Measurements from ENCODE around the gene HOXA3.
A peak's percentile ranks its signal among the peaks of the same experiment; 100 is the strongest.

HOXA3 gene

DNA sequence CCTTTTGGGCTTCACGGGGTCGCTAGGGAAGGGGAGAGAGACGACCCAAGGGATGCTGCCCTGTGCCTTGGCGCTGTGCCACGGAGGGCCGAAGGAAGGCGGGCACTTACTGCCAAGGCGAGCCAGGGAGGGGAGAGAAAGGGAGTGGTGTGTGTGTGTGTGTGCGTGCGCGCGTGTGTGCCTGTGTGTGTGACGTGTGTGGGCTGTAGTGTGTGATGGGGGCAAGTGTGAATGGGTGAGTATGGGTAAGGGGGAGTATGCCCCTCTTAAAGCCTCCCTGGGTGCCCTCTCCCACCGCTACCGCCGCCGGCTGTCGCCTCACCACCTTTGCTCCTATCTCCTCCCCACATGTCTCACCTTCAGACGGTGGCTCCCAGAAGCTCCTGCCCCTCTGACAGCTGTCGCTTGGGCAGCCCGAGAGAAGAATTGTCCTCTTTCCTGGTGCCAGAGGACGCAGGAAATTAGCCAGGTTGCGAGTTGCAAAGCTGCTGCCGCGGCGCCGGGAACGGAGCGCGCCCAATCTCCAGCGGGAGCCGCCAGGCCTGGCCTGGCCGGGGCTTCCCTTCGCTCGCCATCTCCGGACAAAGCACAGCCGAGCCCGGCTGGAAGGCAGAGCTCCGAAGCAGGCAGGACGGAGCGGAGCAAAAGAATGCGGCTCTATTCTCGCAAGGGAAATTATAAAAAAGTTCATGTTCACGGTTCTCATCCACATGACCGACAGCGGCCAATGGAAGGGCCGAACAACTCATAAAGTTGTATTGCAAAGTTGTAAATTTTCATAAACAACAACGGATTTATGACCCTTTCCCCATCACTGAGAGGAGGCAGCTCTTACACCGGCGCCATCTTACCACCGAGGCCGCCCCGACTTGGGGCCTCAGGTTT lies at the start of gene HOXA3:
Gene HOXA3 (minus strand): TSS at position 653 of the 885 bp plus-strand sequence. CDS start 41,943 bp downstream, outside the sequence.
- Histone ChIP-seq H3K4me3 (ENCODE audit: low read depth, low read length) (no peak within 1 kb of the TSS; the same call in 1 of the 2 replicates), H3K27me3 (ENCODE audit: insufficient read depth, low read length) (peaks cover 98% of the 10 kb centered on the region), H3K36me3 (ENCODE audit: insufficient read depth, low read length) (no peaks in the 10 kb centered on the region), H3K4me1 (ENCODE audit: control insufficient read depth, insufficient read depth, low read length, unreplicated experiment) (no peaks in the 10 kb centered on the region), H3K27ac (ENCODE audit: low read depth, low read length) (no peak within 1 kb of the TSS), H3K79me2 (ENCODE audit: control insufficient read depth, insufficient read depth, low read length, unreplicated experiment) (no peaks in the 10 kb centered on the region), H2AFZ (ENCODE audit: low read length, unreplicated experiment) (no peak within 1 kb of the TSS)

DNA sequence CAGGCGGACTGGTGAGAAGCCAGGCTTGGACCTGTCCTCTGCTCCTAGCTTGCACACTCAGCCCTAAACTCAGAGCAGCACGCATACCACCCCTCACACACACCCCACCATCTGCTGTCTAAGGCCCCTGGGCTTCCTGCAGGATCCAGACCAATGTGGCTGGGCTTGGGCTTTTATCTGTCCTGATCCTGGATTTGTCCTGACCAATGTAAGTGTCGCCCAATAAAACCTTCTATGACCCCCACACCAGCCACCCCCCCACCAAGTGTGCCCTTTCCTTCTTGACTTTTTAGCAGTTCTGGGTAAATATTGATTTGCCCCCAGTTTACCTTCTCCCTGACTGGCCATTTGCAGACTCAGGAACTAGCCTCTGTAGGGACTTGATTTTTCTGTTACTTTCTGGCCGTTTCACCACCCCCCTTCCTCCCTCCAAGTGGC lies 49.2 kb upstream of the HOXA3 start:
- Histone ChIP-seq H3K27ac (ENCODE audit: low read depth, low read length) (no peak overlapping the region), H3K4me3 (ENCODE audit: low read depth, low read length) (no peak overlapping the region), H3K79me2 (ENCODE audit: control insufficient read depth, insufficient read depth, low read length, unreplicated experiment) (no peaks in the 10 kb centered on the region), H3K4me1 (ENCODE audit: control insufficient read depth, insufficient read depth, low read length, unreplicated experiment) (peaks cover 13% of the 10 kb centered on the region), H3K36me3 (ENCODE audit: insufficient read depth, low read length) (no peaks in the 10 kb centered on the region), H2AFZ (ENCODE audit: low read length, unreplicated experiment) (no peak overlapping the region), H3K27me3 (ENCODE audit: insufficient read depth, low read length) (peaks cover 95% of the 10 kb centered on the region)

DNA sequence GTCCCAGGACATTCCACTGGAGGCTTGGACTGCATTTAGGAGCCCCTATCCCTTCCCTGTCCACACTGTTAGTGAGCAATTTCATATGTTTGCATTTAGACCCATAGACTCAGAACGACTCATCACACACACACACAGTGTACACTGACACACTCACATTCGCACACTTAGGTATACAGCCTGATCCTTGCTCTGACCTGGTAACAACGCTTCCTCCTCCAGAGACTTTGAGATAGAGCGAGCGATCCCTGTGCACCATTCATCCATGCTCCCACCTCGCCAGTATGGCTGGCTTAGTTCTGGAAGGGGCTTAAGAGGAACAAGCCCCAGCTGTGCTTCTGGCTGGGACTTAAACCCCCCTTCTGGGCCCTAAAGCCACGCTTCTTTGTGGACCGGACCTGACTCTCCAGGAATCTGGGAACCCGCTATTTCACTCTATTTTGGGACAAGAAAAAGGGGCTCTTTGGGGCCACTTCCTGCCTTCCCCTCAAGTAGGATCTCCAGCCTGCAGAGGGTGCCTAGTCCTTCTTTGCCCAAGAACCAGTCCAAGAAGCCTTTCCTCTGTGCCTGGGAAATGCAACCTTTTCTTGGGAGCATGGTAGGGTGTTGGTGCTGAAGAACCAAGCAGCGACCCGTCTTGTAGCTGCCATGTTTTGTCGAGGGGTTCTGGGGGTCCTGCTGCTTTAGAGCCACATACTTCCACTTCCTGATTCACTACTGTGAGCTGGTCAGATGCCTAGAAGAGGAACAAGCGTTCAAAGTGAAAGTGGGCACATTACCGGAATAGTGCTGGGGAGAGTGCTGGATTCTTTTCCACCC lies 48.6 kb upstream of the HOXA3 start:
- H3K4me1 ChIP-seq (ENCODE audit: control insufficient read depth, insufficient read depth, low read length, unreplicated experiment): peaks cover 13% of the 10 kb centered on the region
- H3K79me2 ChIP-seq (ENCODE audit: control insufficient read depth, insufficient read depth, low read length, unreplicated experiment): no peaks in the 10 kb centered on the region
- peak overlapping the region; percentile 75 for H3K4me3 ChIP-seq (ENCODE audit: low read depth, low read length)
- H3K27ac ChIP-seq (ENCODE audit: low read depth, low read length): no peak overlapping the region
- no peak overlapping the region for H2AFZ ChIP-seq (ENCODE audit: low read length, unreplicated experiment)
- peaks cover 93% of the 10 kb centered on the region for H3K27me3 ChIP-seq (ENCODE audit: insufficient read depth, low read length)
- no peaks in the 10 kb centered on the region for H3K36me3 ChIP-seq (ENCODE audit: insufficient read depth, low read length)

DNA sequence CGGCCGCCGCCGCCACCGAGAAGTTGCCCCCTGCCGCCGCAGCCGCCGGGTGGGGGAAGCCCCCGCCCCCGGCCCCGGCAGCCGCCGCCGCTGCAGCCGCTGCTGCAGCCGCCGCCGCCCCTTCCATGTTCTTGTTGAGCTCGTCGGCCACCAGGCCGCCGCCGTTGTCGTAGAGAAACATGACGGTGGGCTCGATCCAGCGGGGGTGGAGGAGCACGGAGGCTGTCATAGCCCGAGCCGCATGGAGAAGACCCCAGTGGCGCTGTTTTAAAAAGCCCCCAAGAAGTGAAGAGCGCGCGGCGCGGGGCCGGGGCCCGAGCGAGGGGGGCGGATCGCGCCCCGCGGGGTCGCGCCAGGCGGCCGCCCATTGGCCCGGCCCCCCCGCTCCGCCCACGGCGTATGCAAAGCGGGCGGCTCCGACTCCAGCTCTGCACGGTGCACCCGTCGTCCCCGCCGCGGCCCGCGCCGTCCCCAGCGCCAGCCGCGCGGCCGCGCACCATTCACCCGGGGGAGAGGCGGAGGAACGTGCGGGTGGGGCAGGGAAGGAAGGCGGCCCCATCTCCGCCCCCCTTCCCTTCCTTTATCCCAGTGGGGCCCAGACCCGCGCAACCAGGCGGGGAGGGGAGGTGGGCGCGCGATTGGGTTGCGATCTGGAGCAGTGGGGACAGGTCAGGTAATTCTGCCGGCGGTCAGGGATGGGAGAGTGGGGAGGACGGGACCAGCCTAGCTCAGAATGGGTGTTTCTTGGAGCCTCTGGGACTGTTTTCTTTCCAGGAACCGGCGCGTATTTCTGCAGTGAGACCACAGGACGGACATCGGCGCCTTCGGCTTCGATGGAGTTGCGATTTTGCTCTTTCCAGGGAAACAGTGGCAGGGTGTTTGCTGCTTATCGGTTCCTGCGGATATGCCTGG lies 47.7 kb upstream of the HOXA3 start, which contains the start of gene HOXA13:
Gene HOXA13 (minus strand): TSS at position 243 of the 912 bp plus-strand sequence. CDS start 14 bp downstream, at position 229.
- H3K27ac ChIP-seq (ENCODE audit: low read depth, low read length): no peak within 1 kb of the TSS
- H2AFZ ChIP-seq (ENCODE audit: low read length, unreplicated experiment): peak within 1 kb of the TSS; percentile 39

DNA sequence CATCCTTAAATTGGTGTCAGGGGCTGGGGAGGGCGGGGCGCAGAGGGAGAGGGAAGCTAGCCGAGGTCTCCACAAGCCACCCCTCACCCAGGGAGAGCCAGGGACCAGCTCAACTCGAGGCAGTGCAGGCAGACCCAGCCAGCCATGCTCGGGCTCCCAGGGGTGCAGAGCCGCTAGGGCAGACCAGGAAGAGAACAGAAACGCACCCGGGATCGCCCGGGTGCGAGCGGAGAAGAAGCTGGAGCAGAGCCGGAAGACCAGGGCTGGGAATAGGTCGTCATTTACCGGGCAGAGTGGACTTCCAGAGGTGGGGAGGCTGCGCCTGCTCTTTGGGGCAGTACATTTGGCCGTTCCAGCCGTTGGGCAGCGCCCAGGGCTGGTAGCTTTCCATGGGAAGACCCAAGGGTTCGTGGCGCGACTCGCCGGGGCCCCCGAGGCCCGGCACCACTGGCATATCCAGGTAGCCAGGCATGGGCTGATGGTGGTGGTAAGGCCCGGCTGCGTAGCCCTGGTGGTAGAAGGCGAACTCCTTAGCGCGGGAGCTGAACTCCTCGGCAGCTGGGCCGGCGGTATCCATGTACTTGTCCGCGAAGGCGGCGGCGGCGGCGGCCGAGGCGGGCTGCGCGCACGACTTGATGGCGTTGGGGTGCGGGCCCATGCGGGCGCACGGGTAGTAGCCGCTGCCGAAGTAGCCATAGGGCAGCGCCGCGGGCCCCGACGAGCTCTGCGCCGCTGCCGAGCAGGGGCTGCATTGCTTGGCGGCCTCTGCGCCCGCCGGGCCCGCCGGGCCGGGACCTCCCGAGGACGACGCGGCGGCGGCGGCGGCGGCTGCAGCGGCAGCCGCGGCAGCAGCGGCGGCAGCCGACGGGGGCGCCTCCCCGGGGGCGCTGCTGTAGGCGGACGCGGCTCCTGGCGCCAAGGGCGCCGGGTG lies 46.8 kb upstream of the HOXA3 start:
- Histone ChIP-seq H3K4me3 (ENCODE audit: low read depth, low read length) (peak overlapping the region; percentile 25; the same call in 1 of the 2 replicates), H3K27me3 (ENCODE audit: insufficient read depth, low read length) (peaks cover 93% of the 10 kb centered on the region), H2AFZ (ENCODE audit: low read length, unreplicated experiment) (no peak overlapping the region), H3K4me1 (ENCODE audit: control insufficient read depth, insufficient read depth, low read length, unreplicated experiment) (no peaks in the 10 kb centered on the region), H3K36me3 (ENCODE audit: insufficient read depth, low read length) (no peaks in the 10 kb centered on the region), H3K79me2 (ENCODE audit: control insufficient read depth, insufficient read depth, low read length, unreplicated experiment) (no peaks in the 10 kb centered on the region), H3K27ac (ENCODE audit: low read depth, low read length) (no peak overlapping the region)

More for the DNA sequence above, 47.7 kb upstream of the HOXA3 start, which contains the start of gene HOXA13:
- H3K79me2 ChIP-seq (ENCODE audit: control insufficient read depth, insufficient read depth, low read length, unreplicated experiment): no peaks in the 10 kb centered on the region
- H3K4me3 ChIP-seq (ENCODE audit: low read depth, low read length): peak within 1 kb of the TSS; percentile 75
- peaks cover 5% of the 10 kb centered on the region for H3K4me1 ChIP-seq (ENCODE audit: control insufficient read depth, insufficient read depth, low read length, unreplicated experiment)
- H3K27me3 ChIP-seq (ENCODE audit: insufficient read depth, low read length): peaks cover 93% of the 10 kb centered on the region
- no peaks in the 10 kb centered on the region for H3K36me3 ChIP-seq (ENCODE audit: insufficient read depth, low read length)

DNA sequence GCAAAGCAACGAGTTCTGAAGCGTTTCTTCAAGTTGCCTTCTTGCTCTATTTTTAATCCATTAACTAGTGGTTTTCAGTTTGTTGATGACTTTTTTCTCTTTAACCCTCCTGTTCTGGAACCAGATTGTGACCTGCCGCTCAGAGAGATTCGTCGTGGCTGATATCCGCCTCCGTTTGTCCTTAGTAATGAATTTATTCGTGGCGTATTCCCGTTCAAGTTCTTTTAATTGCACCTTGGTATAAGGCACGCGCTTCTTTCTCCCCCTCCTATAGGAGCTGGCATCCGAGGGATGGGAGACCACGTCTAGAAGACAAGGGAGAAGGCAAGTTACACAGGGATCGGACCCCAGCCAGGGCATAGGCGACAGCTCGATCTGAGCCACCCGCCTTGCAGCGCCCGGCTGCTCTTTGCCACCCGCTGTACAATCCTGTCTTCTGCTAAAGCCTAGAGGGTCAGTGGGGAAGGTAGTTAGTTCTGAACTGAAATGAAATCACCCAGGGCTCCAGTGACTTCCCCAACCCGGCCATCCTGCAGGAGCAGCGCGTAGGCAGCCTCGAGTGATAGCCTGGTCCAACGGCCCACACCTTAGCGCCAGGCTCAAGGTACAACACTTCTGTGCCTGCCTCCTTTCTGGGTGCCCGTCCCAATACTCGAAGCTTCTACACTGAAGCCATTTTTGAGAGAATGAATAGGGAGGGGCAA lies 45.9 kb upstream of the HOXA3 start:
- Histone ChIP-seq H3K4me3 (ENCODE audit: low read depth, low read length) (peak overlapping the region; percentile 25; the same call in 1 of the 2 replicates), H3K36me3 (ENCODE audit: insufficient read depth, low read length) (no peaks in the 10 kb centered on the region), H3K27me3 (ENCODE audit: insufficient read depth, low read length) (peaks cover 93% of the 10 kb centered on the region), H2AFZ (ENCODE audit: low read length, unreplicated experiment) (no peak overlapping the region), H3K27ac (ENCODE audit: low read depth, low read length) (no peak overlapping the region), H3K4me1 (ENCODE audit: control insufficient read depth, insufficient read depth, low read length, unreplicated experiment) (no peaks in the 10 kb centered on the region), H3K79me2 (ENCODE audit: control insufficient read depth, insufficient read depth, low read length, unreplicated experiment) (no peaks in the 10 kb centered on the region)

DNA sequence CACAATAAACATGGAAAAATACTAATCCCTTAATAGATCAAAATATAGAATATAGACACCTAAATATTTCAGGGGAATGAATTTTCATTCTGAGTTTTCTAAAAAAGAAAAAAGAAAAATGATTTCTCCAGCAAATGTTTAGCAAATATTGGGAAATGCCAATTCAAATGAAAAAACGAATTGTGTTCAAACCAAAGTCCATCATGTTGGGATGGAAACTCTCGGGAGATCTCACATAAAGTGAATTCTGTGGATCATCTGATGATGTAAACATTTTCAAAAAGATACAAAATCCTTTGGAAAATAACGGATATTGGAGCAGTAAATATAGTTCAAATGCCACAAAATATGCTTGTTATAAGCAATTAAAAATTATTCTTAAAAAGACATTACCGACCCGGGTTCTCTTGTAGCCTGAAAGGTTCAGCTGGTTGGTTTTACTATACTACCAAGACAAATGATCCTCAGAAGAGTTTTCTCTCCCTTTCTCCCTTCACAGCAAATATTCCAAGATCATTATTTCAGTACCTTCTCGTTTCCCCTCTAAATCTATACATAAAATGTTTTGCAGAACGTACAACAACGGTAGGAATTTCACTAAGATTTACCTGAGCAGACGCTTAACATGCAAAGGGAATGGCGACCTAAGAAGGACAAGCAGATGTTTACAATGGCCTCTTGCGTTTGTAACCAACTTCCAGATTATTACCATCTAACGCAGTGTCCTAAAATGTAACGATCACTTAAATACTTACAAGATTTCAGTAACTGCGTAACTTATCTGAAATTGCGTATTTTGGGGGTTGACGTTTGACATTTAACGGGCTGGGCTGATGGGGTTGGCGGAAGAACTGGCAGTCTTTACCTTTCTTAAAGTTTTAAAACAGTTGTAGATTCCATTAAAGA lies 45.0 kb upstream of the HOXA3 start:
- Histone ChIP-seq H3K27ac (ENCODE audit: low read depth, low read length) (no peak overlapping the region), H3K4me1 (ENCODE audit: control insufficient read depth, insufficient read depth, low read length, unreplicated experiment) (no peaks in the 10 kb centered on the region), H3K79me2 (ENCODE audit: control insufficient read depth, insufficient read depth, low read length, unreplicated experiment) (no peaks in the 10 kb centered on the region), H2AFZ (ENCODE audit: low read length, unreplicated experiment) (no peak overlapping the region), H3K36me3 (ENCODE audit: insufficient read depth, low read length) (no peaks in the 10 kb centered on the region), H3K27me3 (ENCODE audit: insufficient read depth, low read length) (peaks cover 94% of the 10 kb centered on the region), H3K4me3 (ENCODE audit: low read depth, low read length) (no peak overlapping the region)

DNA sequence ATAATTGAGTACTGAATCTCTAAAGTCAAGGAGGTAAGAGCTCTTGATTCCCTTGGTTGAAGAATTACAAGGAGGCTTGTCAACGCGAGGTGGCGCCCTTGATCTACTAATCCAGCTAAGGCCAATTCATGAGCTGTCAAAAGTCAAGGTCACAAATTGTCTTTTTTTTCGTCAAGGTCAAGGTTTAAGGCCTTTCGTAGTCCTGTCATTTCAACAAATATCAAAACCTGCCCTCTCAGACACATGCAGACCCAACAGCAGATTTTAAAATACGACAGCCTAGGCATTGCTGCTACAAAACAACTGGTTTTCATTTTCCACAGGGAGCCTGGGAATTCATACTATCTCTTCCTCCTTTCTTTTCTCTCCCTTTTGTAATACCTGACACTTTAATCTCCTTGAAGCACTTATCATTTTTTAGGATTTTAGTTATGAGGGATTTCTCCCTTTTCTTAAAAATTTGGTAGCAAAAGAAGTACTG lies 43.9 kb upstream of the HOXA3 start:
- Histone ChIP-seq H3K27me3 (ENCODE audit: insufficient read depth, low read length) (peaks cover 94% of the 10 kb centered on the region), H2AFZ (ENCODE audit: low read length, unreplicated experiment) (no peak overlapping the region), H3K27ac (ENCODE audit: low read depth, low read length) (no peak overlapping the region), H3K4me3 (ENCODE audit: low read depth, low read length) (no peak overlapping the region), H3K79me2 (ENCODE audit: control insufficient read depth, insufficient read depth, low read length, unreplicated experiment) (no peaks in the 10 kb centered on the region), H3K4me1 (ENCODE audit: control insufficient read depth, insufficient read depth, low read length, unreplicated experiment) (no peaks in the 10 kb centered on the region), H3K36me3 (ENCODE audit: insufficient read depth, low read length) (no peaks in the 10 kb centered on the region)

Data from ACC112 (cell line).